ENCODE data around the gene SF3B6.

DNA sequence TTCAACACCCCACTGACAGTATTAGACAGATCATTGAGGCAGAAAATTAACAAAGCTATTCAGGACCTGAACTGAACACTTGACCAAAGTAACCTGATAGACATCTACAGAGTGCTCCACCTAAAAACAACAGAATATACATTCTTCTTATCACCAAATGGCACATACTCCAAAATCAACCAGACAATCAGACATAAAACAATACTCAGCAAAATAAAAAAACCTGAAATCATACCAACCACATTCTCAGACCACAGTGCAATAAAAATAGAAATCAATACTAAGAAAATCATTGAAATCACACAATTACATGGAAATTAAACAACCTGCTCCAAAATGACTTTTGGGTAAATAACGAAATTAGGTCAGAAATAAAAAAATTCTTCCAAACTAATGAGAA, 31.2 kb upstream of the SF3B6 start:
- TF ChIP-seq, protein P1, sequence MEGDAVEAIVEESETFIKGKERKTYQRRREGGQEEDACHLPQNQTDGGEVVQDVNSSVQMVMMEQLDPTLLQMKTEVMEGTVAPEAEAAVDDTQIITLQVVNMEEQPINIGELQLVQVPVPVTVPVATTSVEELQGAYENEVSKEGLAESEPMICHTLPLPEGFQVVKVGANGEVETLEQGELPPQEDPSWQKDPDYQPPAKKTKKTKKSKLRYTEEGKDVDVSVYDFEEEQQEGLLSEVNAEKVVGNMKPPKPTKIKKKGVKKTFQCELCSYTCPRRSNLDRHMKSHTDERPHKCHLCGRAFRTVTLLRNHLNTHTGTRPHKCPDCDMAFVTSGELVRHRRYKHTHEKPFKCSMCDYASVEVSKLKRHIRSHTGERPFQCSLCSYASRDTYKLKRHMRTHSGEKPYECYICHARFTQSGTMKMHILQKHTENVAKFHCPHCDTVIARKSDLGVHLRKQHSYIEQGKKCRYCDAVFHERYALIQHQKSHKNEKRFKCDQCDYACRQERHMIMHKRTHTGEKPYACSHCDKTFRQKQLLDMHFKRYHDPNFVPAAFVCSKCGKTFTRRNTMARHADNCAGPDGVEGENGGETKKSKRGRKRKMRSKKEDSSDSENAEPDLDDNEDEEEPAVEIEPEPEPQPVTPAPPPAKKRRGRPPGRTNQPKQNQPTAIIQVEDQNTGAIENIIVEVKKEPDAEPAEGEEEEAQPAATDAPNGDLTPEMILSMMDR (IDR thresholded peaks at IDR 0.05; ENCODE audit: low read depth, low read length): no peak
- no peak for TF ChIP-seq POLR2A (IDR thresholded peaks at IDR 0.05; ENCODE audit: extremely low read depth, insufficient read length)

Data from NB4 (cell line).